PC-3 (cell line): ENCODE data around the gene MAGIX.

Experiments used
- CTCF ChIP-seq: fragments of 300-600 bp; sonication (generic); conservative IDR thresholded peaks from 2 replicates; pipeline ENCODE4 v1.5.1; 2017; ENCODE audit warnings: antibody characterized with exemption, low read depth, mild to moderate bottlenecking, low read length
- EZH2 ChIP-seq: fragments of 300-600 bp; sonication (generic); IDR thresholded peaks from one replicate; pipeline ENCODE4 v1.6.1; 2017; ENCODE audit warnings: antibody characterized with exemption, mild to moderate bottlenecking, low read length; ENCODE audit not compliant: unreplicated experiment

GRCh38 chrX:49191574-49192011, 29.0 kb downstream of the MAGIX start:
- TF ChIP-seq CTCF, result no peak
- TF ChIP-seq EZH2, result no peak
